BJ (cell line): ENCODE measurements around the gene SRSF2. TPM values are rescaled to one million over a fixed set of nuclear protein-coding genes. Genes with fewer than 3 reads are reported as not detected.

ENCODE experiments used
- CTCF ChIA-PET: fragments of 350-600 bp; formaldehyde crosslinking; extraction: SDS; loops from one replicate; lab custom pipeline; 2021; ENCODE audit warnings: antibody characterized with exemption, inconsistent platforms; lab: Yijun Ruan, JAX
- POLR2A ChIA-PET: fragments of 300-600 bp; sonication (Branson Sonifier 250); formaldehyde crosslinking; extraction: SDS; loops from one replicate; lab custom pipeline; 2021; ENCODE audit warnings: antibody characterized with exemption; lab: Charles Lee
- DNase-seq: peaks from one replicate; pipeline ENCODE4 v3.0.0-alpha.2; 2011; ENCODE audit warnings: low read depth
- H3K27me3 ChIP-seq: 2 replicates; pipeline ENCODE4 v1.6.0; 2011; ENCODE audit warnings: low read length; ENCODE audit not compliant: control insufficient read depth, insufficient read depth
- H3K36me3 ChIP-seq: 2 replicates; pipeline ENCODE4 v1.5.1; 2011; ENCODE audit warnings: low read length; ENCODE audit not compliant: control insufficient read depth, insufficient read depth
- H3K4me3 ChIP-seq: 2 replicates; pipeline ENCODE4 v1.5.1; 2011; ENCODE audit warnings: low read depth, mild to moderate bottlenecking, control low read depth, low read length
- CTCF ChIP-seq: IDR thresholded peaks from 2 replicates; pipeline ENCODE4 v1.5.1; 2011; ENCODE audit warnings: low read depth, mild to moderate bottlenecking, control low read depth, inconsistent platforms, low read length, moderate library complexity; ENCODE audit not compliant: insufficient read depth
- polyA plus RNA-seq: library from polyadenylated mRNA; depleted of rRNA; stranded (reverse); fragments of >200 nt; gene quantifications from 2 replicates; pipeline ENCODE4 v1.2.3, GENCODE V29; 2011

The SRSF2 gene
- polyA plus RNA-seq, 1 experiment, result 110 TPM

- DNase-seq, result no peak
- TF ChIP-seq CTCF, result no peak
- Histone ChIP-seq H3K27me3 (no peaks in the 10 kb centered on the region), H3K36me3 (no peaks in the 10 kb centered on the region; the same call in 1 of the 2 replicates), H3K4me3 (no peak overlapping the region)
- CTCF ChIA-PET, result interaction anchor here (0.7 to 1.0 kb wide), 2 partner anchors 15 to 305 kb away, joined by 3 read pairs; no protein-coding TSS in a partner anchor
- POLR2A ChIA-PET, result no interaction called here
These were observed 16.2 kb upstream of the SRSF2 start for GRCh38 chr17:76753061-76753961.

- ChIA-PET POLR2A (no interaction called here), CTCF (interaction anchor here (0.6 kb wide), 1 partner anchor 157 kb away, joined by 3 read pairs; no protein-coding TSS in a partner anchor)
- no peak for DNase-seq
- Histone ChIP-seq H3K27me3 (no peaks in the 10 kb centered on the region), H3K36me3 (no peaks in the 10 kb centered on the region; the same call in 1 of the 2 replicates), H3K4me3 (no peak overlapping the region)
- no peak for TF ChIP-seq CTCF
These were observed 14.9 kb upstream of the SRSF2 start for GRCh38 chr17:76752006-76752405.

GRCh38 chr17:76751416-76751993 is 14.4 kb upstream of the SRSF2 start:
- no peak for DNase-seq
- no peak for TF ChIP-seq CTCF
- Histone ChIP-seq H3K36me3 (no peaks in the 10 kb centered on the region; the same call in 1 of the 2 replicates), H3K27me3 (no peaks in the 10 kb centered on the region), H3K4me3 (no peak overlapping the region)
- ChIA-PET POLR2A (no interaction called here), CTCF (no interaction called here)

- CTCF ChIA-PET, result interaction anchor here (1.2 kb wide), 1 partner anchor 14 kb away, joined by 3 read pairs; no protein-coding TSS in a partner anchor
- H3K27me3 ChIP-seq, result no peaks in the 10 kb centered on the region
These were observed 11.5 kb upstream of the SRSF2 start for GRCh38 chr17:76748657-76749056.

More at GRCh38 chr17:76748657-76749056, 11.5 kb upstream of the SRSF2 start:
- POLR2A ChIA-PET, result no interaction called here
- no peak for TF ChIP-seq CTCF
- no peak for DNase-seq
- H3K4me3 ChIP-seq, result no peak overlapping the region
- H3K36me3 ChIP-seq, result peaks cover 4% of the 10 kb centered on the region
